K562 (cell line): ENCODE data around the gene HTR1D. TPM values are rescaled to one million over a fixed set of nuclear protein-coding genes. Genes with fewer than 3 reads are reported as not detected.

ENCODE experiments used
- ATAC-seq: fragments of 200-7000 bp; cut with Tn5 transposase; 3 replicates; pipeline ENCODE4 v1.9.1; 2020; ENCODE audit warnings: moderate library complexity
- BruUV-seq: library from RNA; stranded (reverse); fragments of 400-500 nt; replicated peaks from 2 replicates; lab custom pipeline; 2021; lab: Mats Ljungman, UMichigan
- CTCF ChIA-PET: fragments of 300-600 bp; formaldehyde crosslinking; extraction: SDS; loops from one replicate; lab custom pipeline; 2021; ENCODE audit warnings: low intra/inter-chr PET ratio; lab: Yijun Ruan, JAX
- POLR2A ChIA-PET: fragments of 300-600, 350-650 bp; sonication (Branson Sonifier 250); formaldehyde crosslinking; extraction: SDS; loops from one replicate; lab custom pipeline; 2021; ENCODE audit warnings: antibody characterized with exemption, inconsistent platforms; lab: Yijun Ruan, JAX
- DNase-seq, 4 experiments: peaks; one replicate each; pipeline versions ENCODE4 v3.0.0 to v3.0.0-alpha.2; 2011 to 2018; ENCODE audit warnings: low spot score in 3 of 4, mixed read lengths in 3 of 4; ENCODE audit errors: extremely low read depth in 1 of 4
- FAIRE-seq: peaks from 2 replicates; lab custom pipeline; 2011; peaks lifted over from hg19 to GRCh38; lab: Jason Lieb, UNC
- H2AFZ ChIP-seq: 2 replicates; pipeline ENCODE4 v1.6.0; 2011; ENCODE audit warnings: low read depth, low read length, control low read depth, inconsistent platforms
- H3K27ac ChIP-seq: fragments of 200-600 bp; 3 replicates; pipeline ENCODE4 v1.8.0; 2011; ENCODE audit warnings: low read depth, mild to moderate bottlenecking, control low read depth, inconsistent platforms, low read length, moderate library complexity, mixed read lengths; ENCODE audit errors: extremely low read depth
- H3K27me3 ChIP-seq, 2 experiments: fragments of 300-600 bp in 1 of 2; 2 replicates in 1 of 2; 3 replicates in 1 of 2; pipeline versions ENCODE4 v1.6.0 to v1.8.0; 2011; ENCODE audit warnings: inconsistent platforms in 2 of 2, low read length in 2 of 2, mild to moderate bottlenecking in 1 of 2, mixed read lengths in 1 of 2, moderate library complexity in 1 of 2; ENCODE audit not compliant: control insufficient read depth in 2 of 2, insufficient read depth in 2 of 2
- H3K36me3 ChIP-seq: fragments of 300-600 bp; 3 replicates; pipeline ENCODE4 v1.8.0; 2011; ENCODE audit warnings: mild to moderate bottlenecking, low read length, inconsistent platforms; ENCODE audit not compliant: control insufficient read depth, insufficient read depth
- H3K4me1 ChIP-seq, 2 experiments: fragments of 200-600 bp in 1 of 2; replicated peaks in 1 of 2; 2 replicates in 1 of 2; 3 replicates in 1 of 2; pipeline versions ENCODE4 v1.5.1 to v1.8.0; 2011; ENCODE audit warnings: inconsistent platforms in 2 of 2, low read length in 2 of 2, mild to moderate bottlenecking in 1 of 2, mixed read lengths in 1 of 2, moderate library complexity in 1 of 2; ENCODE audit not compliant: control insufficient read depth in 2 of 2, insufficient read depth in 2 of 2
- H3K4me2 ChIP-seq: 2 replicates; pipeline ENCODE4 v1.6.1; 2011; ENCODE audit warnings: low read length, control low read depth, inconsistent platforms, mixed read lengths; ENCODE audit not compliant: insufficient read depth
- H3K4me3 ChIP-seq: fragments of 200-600 bp; sonication (generic), shearing (Covaris generic); 2 replicates; pipeline ENCODE4 v1.5.1; 2016; ENCODE audit warnings: control low read depth, inconsistent platforms
- H3K79me2 ChIP-seq: fragments of 200-600 bp; 3 replicates; pipeline ENCODE4 v1.8.0; 2011; ENCODE audit warnings: low read length, inconsistent platforms; ENCODE audit not compliant: control insufficient read depth, insufficient read depth
- H3K9ac ChIP-seq, 2 experiments: 2 replicates each; pipeline versions ENCODE4 v1.6.0 to v1.6.1; 2011; ENCODE audit warnings: low read depth in 2 of 2, low read length in 2 of 2, control low read depth in 1 of 2, inconsistent platforms in 1 of 2, mild to moderate bottlenecking in 1 of 2, mixed read lengths in 1 of 2; ENCODE audit not compliant: insufficient read depth in 1 of 2
- H3K9me1 ChIP-seq: one replicate; pipeline ENCODE4 v1.6.0; 2011; ENCODE audit warnings: inconsistent platforms, mild to moderate bottlenecking, low read length, moderate library complexity; ENCODE audit not compliant: control insufficient read depth, insufficient read depth
- H3K9me3 ChIP-seq: replicated peaks from 2 replicates; pipeline ENCODE4 v1.5.1; 2011; ENCODE audit warnings: low read depth, low read length, inconsistent platforms; ENCODE audit not compliant: control insufficient read depth, insufficient read depth
- H4K20me1 ChIP-seq: replicated peaks from 2 replicates; pipeline ENCODE4 v1.6.1; 2011; ENCODE audit warnings: low read length, inconsistent platforms, mixed read lengths; ENCODE audit not compliant: control insufficient read depth, insufficient read depth
- BHLHE40 ChIP-seq: IDR thresholded peaks from 2 replicates; pipeline ENCODE4 v1.6.1; 2011; ENCODE audit warnings: low read length, improper control_type of control experiment
- ELF1 ChIP-seq: fragments of 200-800 bp; sonication (Bioruptor generic); IDR thresholded peaks from 2 replicates; pipeline ENCODE4 v1.6.1; 2016; ENCODE audit warnings: missing genetic modification characterization, missing compliant biosample characterization
- KAT2B ChIP-seq: IDR thresholded peaks from one replicate; pipeline ENCODE4 v1.6.1; 2012; ENCODE audit warnings: low read depth, mild to moderate bottlenecking, control low read depth, inconsistent platforms, low read length, moderate library complexity
- MEIS2 ChIP-seq: fragments of 450-650 bp; IDR thresholded peaks from 2 replicates; pipeline ENCODE4 v1.6.1; 2014; ENCODE audit warnings: mild to moderate bottlenecking; ENCODE audit not compliant: partially characterized antibody
- TAF7 ChIP-seq: fragments of 450-650 bp; IDR thresholded peaks from 2 replicates; pipeline ENCODE4 v1.6.1; 2016; ENCODE audit warnings: missing genetic modification characterization, missing compliant biosample characterization
- ZNF232 ChIP-seq: sonication (generic); formaldehyde crosslinking; IDR thresholded peaks from 2 replicates; pipeline ENCODE4 v1.8.0; 2022; ENCODE audit warnings: mild to moderate bottlenecking, missing genetic modification reagents
- ZNF561 ChIP-seq: fragments of 450-650 bp; formaldehyde crosslinking; conservative IDR thresholded peaks from 2 replicates; pipeline ENCODE4 v1.4.0; 2020; ENCODE audit warnings: mild to moderate bottlenecking, moderate library complexity
- ZNF699 ChIP-seq: fragments of 250-450 bp; sonication (Bioruptor Pico); IDR thresholded peaks from 2 replicates; pipeline ENCODE4 v1.8.0; 2021; ENCODE audit warnings: mild to moderate bottlenecking, moderate library complexity; ENCODE audit not compliant: insufficient replicate concordance
- WGBS: fragments of 100-300 bp; shearing (Covaris generic); methylation state at CpG from one replicate; pipeline ENCODE4 v1.1.6; 2016; ENCODE audit warnings: low coverage, mixed read lengths; ENCODE audit not compliant: insufficient coverage; ENCODE audit errors: missing lambda C conversion rate; 5-methylcytosine and 5-hydroxymethylcytosine counted together
- in situ Hi-C: fragments of 300-500 bp; cut with MboI; formaldehyde crosslinking; loops from 4 replicates; pipeline ENCODE4 v1.15.0; 2018; ENCODE audit warnings: inconsistent platforms, mixed read lengths
- intact Hi-C: fragments of 100-400 bp; cut with micrococcal nuclease; formaldehyde crosslinking; loops from 2 replicates; pipeline ENCODE4 v1.14.2; 2022
- polyA plus RNA-seq, 8 experiments: library from polyadenylated mRNA; depleted of rRNA in 4 of 8; stranded (reverse) in 5 of 8; unstranded in 3 of 8; fragments of >200 nt; fragmentation: Nextera tagmentation in 2 of 8; fragmentation: Illumina TruSeq in 1 of 8; extraction: Ambion mirVana in 2 of 8; extraction: Trizol in 1 of 8; gene quantifications; 2 replicates each; pipeline versions ENCODE4 v1.2.1 to v1.2.3, GENCODE V29; 2011 to 2014; ENCODE audit warnings: inconsistent platforms in 1 of 8, missing spikeins in 1 of 8
- total RNA-seq, 7 experiments: library from RNA; depleted of rRNA in 6 of 7; stranded (reverse); fragments of >200 nt in 6 of 7; fragmentation: Illumina TruSeq in 2 of 7; extraction: Trizol in 2 of 7; gene quantifications; 2 replicates each; pipeline versions ENCODE4 v1.2.1 to v1.2.3, GENCODE V29; 2011 to 2021; ENCODE audit warnings: low replicate concordance in 1 of 7
- TF ChIP-seq, protein P1 (sequence below): sonication (generic); formaldehyde crosslinking; IDR thresholded peaks from 2 replicates; pipeline ENCODE4 v1.8.0; 2023; ENCODE audit warnings: mild to moderate bottlenecking, missing genetic modification reagents
- TF ChIP-seq, protein P2 (sequence below): fragments of 450-650 bp; IDR thresholded peaks from 2 replicates; pipeline ENCODE4 v1.6.1; 2018; ENCODE audit warnings: mild to moderate bottlenecking, low read depth; ENCODE audit not compliant: partially characterized antibody
- TF ChIP-seq, protein P3 (sequence below): fragments of 450-650 bp; IDR thresholded peaks from 2 replicates; pipeline ENCODE4 v1.6.1; 2018; ENCODE audit not compliant: partially characterized antibody

The HTR1D gene
- total and polyA plus RNA-seq, 9 of the 15 experiments (the other 6 are each of a cell fraction or from before 2014, with no cell fraction given), result 0.03 to 0.09 (median 0.04) TPM; not detected in 4

DNA sequence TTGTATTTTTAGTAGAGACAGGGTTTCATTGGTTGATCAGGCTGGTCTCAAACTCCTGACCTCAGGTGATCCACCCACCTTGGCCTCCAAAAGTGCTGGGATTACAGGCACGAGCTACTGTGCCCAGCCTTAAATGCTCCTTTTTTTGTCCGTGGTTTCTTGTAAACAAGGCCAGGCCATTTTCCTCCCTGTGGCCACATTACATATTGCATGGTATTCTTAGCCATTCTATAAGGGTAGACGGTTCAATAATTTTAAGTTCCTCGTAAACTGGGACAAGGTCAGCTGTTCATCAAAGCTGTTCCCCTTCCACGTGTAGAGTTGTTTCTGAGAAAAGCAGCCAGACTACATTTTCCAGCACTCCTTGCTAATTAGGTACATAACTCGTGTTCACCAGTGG lies 38.4 kb downstream of the HTR1D start (continued):
- TF ChIP-seq, protein P1, sequence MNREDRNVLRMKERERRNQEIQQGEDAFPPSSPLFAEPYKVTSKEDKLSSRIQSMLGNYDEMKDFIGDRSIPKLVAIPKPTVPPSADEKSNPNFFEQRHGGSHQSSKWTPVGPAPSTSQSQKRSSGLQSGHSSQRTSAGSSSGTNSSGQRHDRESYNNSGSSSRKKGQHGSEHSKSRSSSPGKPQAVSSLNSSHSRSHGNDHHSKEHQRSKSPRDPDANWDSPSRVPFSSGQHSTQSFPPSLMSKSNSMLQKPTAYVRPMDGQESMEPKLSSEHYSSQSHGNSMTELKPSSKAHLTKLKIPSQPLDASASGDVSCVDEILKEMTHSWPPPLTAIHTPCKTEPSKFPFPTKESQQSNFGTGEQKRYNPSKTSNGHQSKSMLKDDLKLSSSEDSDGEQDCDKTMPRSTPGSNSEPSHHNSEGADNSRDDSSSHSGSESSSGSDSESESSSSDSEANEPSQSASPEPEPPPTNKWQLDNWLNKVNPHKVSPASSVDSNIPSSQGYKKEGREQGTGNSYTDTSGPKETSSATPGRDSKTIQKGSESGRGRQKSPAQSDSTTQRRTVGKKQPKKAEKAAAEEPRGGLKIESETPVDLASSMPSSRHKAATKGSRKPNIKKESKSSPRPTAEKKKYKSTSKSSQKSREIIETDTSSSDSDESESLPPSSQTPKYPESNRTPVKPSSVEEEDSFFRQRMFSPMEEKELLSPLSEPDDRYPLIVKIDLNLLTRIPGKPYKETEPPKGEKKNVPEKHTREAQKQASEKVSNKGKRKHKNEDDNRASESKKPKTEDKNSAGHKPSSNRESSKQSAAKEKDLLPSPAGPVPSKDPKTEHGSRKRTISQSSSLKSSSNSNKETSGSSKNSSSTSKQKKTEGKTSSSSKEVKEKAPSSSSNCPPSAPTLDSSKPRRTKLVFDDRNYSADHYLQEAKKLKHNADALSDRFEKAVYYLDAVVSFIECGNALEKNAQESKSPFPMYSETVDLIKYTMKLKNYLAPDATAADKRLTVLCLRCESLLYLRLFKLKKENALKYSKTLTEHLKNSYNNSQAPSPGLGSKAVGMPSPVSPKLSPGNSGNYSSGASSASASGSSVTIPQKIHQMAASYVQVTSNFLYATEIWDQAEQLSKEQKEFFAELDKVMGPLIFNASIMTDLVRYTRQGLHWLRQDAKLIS (CRISPR knock-in tag), result no peak
- TF ChIP-seq, protein P2, sequence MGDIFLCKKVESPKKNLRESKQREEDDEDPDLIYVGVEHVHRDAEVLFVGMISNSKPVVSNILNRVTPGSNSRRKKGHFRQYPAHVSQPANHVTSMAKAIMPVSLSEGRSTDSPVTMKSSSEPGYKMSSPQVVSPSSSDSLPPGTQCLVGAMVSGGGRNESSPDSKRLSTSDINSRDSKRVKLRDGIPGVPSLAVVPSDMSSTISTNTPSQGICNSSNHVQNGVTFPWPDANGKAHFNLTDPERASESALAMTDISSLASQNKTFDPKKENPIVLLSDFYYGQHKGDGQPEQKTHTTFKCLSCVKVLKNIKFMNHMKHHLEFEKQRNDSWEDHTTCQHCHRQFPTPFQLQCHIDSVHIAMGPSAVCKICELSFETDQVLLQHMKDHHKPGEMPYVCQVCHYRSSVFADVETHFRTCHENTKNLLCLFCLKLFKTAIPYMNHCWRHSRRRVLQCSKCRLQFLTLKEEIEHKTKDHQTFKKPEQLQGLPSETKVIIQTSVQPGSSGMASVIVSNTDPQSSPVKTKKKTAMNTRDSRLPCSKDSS, result no peak
- TF ChIP-seq TAF7, result no peak
- TF ChIP-seq BHLHE40, result no peak

- H3K27ac ChIP-seq, result no peak overlapping the region; the same call in 2 of the 3 replicates
- H2AFZ ChIP-seq, result peak overlapping the region; percentile 95
- H3K36me3 ChIP-seq, result no peaks in the 10 kb centered on the region
- H3K4me3 ChIP-seq, result peak overlapping the region; percentile 41; the same call in 1 of the 2 replicates
- intact Hi-C loops (no loop called here), in situ Hi-C loops (no loop called here)
- ChIA-PET CTCF (interaction anchor here (1.6 kb wide), 1 partner anchor 80 kb away, joined by 6 read pairs; no protein-coding TSS in a partner anchor), POLR2A (interaction anchor here (1.1 to 2.7 kb wide), 5 partner anchors 9 to 18 kb away, joined by 3 to 12 read pairs (median 5); partner anchors contain the start of gene LUZP1)
- DNase-seq (peak in 2 of 4 experiments; percentile 46 to 65), FAIRE-seq (peak; percentile 85), ATAC-seq (peak; percentile 22)
- peaks cover 3 to 4% of the 10 kb centered on the region in 2 experiments; a peak in 1 of 5 replicates for H3K27me3 ChIP-seq
- peaks cover 10 to 16% of the 10 kb centered on the region in 2 experiments; a peak in 4 of 5 replicates for H3K4me1 ChIP-seq
- H3K4me2 ChIP-seq, result peak overlapping the region; percentile 81
- H3K9ac ChIP-seq, result no peak overlapping the region
- H3K9me3 ChIP-seq, result no peaks in the 10 kb centered on the region
- WGBS, result 56% methylated on average over 6 of the region's 6 CpGs
- H3K9me1 ChIP-seq, result no peaks in the 10 kb centered on the region
- no TSS peak for BruUV-seq
- H3K79me2 ChIP-seq, result no peaks in the 10 kb centered on the region
- H4K20me1 ChIP-seq, result no peaks in the 10 kb centered on the region
- no peak for TF ChIP-seq ZNF699 (CRISPR knock-in tag)
- peak; percentile 36 for TF ChIP-seq MEIS2
- TF ChIP-seq, protein P3, sequence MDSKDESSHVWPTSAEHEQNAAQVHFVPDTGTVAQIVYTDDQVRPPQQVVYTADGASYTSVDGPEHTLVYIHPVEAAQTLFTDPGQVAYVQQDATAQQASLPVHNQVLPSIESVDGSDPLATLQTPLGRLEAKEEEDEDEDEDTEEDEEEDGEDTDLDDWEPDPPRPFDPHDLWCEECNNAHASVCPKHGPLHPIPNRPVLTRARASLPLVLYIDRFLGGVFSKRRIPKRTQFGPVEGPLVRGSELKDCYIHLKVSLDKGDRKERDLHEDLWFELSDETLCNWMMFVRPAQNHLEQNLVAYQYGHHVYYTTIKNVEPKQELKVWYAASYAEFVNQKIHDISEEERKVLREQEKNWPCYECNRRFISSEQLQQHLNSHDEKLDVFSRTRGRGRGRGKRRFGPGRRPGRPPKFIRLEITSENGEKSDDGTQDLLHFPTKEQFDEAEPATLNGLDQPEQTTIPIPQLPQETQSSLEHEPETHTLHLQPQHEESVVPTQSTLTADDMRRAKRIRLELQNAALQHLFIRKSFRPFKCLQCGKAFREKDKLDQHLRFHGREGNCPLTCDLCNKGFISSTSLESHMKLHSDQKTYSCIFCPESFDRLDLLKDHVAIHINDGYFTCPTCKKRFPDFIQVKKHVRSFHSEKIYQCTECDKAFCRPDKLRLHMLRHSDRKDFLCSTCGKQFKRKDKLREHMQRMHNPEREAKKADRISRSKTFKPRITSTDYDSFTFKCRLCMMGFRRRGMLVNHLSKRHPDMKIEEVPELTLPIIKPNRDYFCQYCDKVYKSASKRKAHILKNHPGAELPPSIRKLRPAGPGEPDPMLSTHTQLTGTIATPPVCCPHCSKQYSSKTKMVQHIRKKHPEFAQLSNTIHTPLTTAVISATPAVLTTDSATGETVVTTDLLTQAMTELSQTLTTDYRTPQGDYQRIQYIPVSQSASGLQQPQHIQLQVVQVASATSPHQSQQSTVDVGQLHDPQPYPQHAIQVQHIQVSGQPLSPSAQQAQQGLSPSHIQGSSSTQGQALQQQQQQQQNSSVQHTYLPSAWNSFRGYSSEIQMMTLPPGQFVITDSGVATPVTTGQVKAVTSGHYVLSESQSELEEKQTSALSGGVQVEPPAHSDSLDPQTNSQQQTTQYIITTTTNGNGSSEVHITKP, result peak; percentile 82
- no peak for TF ChIP-seq ELF1 (tag)
- no peak for TF ChIP-seq ZNF232 (CRISPR knock-in tag)
- TF ChIP-seq ZNF561 (CRISPR knock-in tag), result no peak
- no peak for TF ChIP-seq KAT2B
Observed at GRCh38 chr1:23178414-23178813, 38.9 kb downstream of the HTR1D start.
